RWPE2 (cell line): Measurements from ENCODE around the gene PRDM16.

ENCODE experiments used
- ATAC-seq: fragments of 200-7000 bp; cut with Tn5 transposase; 3 replicates; pipeline ENCODE4 v1.9.1; 2021; ENCODE audit warnings: low read depth
- DNase-seq: peaks from one replicate; pipeline ENCODE4 v3.0.0-alpha.2; 2020; ENCODE audit warnings: low spot score
- H3K27ac ChIP-seq: fragments of 450-650 bp; 2 replicates; pipeline ENCODE4 v1.5.1; 2017; ENCODE audit warnings: mild to moderate bottlenecking; ENCODE audit not compliant: poor library complexity, severe bottlenecking
- H3K27me3 ChIP-seq: fragments of 250-450 bp; sonication (Bioruptor Pico); 2 replicates; pipeline ENCODE4 v1.5.1; 2021; ENCODE audit warnings: mild to moderate bottlenecking, moderate library complexity; ENCODE audit not compliant: insufficient read depth, poor library complexity, severe bottlenecking
- H3K36me3 ChIP-seq: fragments of 250-450 bp; sonication (Bioruptor Pico); 2 replicates; pipeline ENCODE4 v1.5.1; 2020; ENCODE audit warnings: low read depth, mild to moderate bottlenecking, moderate library complexity
- H3K4me1 ChIP-seq: fragments of 250-450 bp; sonication (Bioruptor Pico); 2 replicates; pipeline ENCODE4 v1.5.1; 2021; ENCODE audit warnings: mild to moderate bottlenecking, moderate library complexity; ENCODE audit not compliant: insufficient read depth, poor library complexity, severe bottlenecking
- H3K4me3 ChIP-seq: fragments of 250-450 bp; sonication (Bioruptor Pico); 2 replicates; pipeline ENCODE4 v1.5.1; 2021; ENCODE audit warnings: mild to moderate bottlenecking, moderate library complexity; ENCODE audit not compliant: severe bottlenecking
- H3K9me3 ChIP-seq: fragments of 250-450 bp; sonication (Bioruptor Pico); 2 replicates; pipeline ENCODE4 v1.5.1; 2021; ENCODE audit warnings: mild to moderate bottlenecking, moderate library complexity; ENCODE audit not compliant: severe bottlenecking
- TF ChIP-seq, protein P1 (sequence below): fragments of 450-650 bp; IDR thresholded peaks from one replicate; pipeline ENCODE4 v1.5.1; 2017; ENCODE audit warnings: mild to moderate bottlenecking, moderate library complexity; ENCODE audit not compliant: poor library complexity, severe bottlenecking

Gene PRDM16

DNA sequence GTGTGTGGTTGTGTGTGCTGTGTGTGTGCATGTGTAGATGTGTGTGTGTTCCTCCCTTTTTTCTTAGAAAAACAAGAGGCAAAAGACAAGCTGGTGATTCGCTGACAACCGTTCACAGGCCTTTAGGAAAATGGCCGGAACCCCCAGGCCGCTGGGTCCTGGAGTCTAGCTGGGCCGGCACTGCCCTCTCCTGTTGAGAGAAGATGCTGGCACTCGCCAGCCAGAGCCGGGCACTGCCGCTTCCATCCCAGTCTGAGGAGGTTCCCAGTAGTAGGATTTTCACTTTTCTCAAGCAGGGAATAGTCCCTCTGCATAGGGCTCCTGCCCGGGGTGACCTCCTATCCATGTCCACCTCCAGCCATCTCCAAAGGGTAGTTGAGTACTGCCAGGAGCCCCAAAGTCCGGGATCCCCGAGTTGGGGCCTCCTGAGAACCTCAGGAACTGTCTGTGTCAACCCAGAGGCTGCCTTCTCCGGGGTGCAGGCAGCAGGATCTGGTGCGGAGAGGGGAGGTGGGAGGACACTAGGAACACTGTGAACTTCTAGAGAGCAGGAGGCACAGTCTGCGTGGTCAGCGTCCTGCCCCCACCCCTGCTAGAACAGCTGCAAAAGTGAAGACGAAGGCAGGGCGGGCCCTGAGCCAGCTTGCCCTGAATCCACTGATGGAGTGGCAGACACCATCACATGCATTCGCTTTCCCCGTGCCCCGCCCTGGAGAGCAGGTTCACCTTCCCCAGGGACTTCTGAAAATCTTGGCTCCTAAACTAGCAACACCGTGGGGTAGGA, 341.3 kb downstream of the PRDM16 start:
- Histone ChIP-seq H3K27me3 (no peaks in the 10 kb centered on the region), H3K4me3 (no peak overlapping the region), H3K27ac (no peak overlapping the region), H3K4me1 (no peaks in the 10 kb centered on the region), H3K36me3 (no peaks in the 10 kb centered on the region), H3K9me3 (no peaks in the 10 kb centered on the region)
- TF ChIP-seq, protein P1, sequence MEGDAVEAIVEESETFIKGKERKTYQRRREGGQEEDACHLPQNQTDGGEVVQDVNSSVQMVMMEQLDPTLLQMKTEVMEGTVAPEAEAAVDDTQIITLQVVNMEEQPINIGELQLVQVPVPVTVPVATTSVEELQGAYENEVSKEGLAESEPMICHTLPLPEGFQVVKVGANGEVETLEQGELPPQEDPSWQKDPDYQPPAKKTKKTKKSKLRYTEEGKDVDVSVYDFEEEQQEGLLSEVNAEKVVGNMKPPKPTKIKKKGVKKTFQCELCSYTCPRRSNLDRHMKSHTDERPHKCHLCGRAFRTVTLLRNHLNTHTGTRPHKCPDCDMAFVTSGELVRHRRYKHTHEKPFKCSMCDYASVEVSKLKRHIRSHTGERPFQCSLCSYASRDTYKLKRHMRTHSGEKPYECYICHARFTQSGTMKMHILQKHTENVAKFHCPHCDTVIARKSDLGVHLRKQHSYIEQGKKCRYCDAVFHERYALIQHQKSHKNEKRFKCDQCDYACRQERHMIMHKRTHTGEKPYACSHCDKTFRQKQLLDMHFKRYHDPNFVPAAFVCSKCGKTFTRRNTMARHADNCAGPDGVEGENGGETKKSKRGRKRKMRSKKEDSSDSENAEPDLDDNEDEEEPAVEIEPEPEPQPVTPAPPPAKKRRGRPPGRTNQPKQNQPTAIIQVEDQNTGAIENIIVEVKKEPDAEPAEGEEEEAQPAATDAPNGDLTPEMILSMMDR: peak; percentile 67
- DNase-seq: no peak
- peak; percentile 84 for ATAC-seq

DNA sequence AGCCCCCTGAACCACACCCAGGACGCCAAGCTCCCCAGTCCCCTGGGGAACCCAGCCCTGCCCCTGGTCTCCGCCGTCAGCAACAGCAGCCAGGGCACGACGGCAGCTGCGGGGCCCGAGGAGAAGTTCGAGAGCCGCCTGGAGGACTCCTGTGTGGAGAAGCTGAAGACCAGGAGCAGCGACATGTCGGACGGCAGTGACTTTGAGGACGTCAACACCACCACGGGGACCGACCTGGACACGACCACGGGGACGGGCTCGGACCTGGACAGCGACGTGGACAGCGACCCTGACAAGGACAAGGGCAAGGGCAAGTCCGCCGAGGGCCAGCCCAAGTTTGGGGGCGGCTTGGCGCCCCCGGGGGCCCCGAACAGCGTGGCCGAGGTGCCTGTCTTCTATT, 342.8 kb downstream of the PRDM16 start:
- H3K27ac ChIP-seq: no peak overlapping the region
- H3K27me3 ChIP-seq: no peaks in the 10 kb centered on the region
- DNase-seq (no peak), ATAC-seq (no peak)
- no peaks in the 10 kb centered on the region for H3K9me3 ChIP-seq
- H3K36me3 ChIP-seq: no peaks in the 10 kb centered on the region
- H3K4me3 ChIP-seq: no peak overlapping the region
- TF ChIP-seq, protein P1: no peak
- no peaks in the 10 kb centered on the region for H3K4me1 ChIP-seq

DNA sequence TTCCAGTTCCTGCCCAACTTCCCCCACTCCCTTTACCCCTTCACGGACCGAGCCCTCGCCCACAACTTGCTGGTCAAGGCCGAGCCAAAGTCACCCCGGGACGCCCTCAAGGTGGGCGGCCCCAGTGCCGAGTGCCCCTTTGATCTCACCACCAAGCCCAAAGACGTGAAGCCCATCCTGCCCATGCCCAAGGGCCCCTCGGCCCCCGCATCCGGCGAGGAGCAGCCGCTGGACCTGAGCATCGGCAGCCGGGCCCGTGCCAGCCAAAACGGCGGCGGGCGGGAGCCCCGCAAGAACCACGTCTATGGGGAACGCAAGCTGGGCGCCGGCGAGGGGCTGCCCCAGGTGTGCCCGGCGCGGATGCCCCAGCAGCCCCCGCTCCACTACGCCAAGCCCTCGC, 343.4 kb downstream of the PRDM16 start:
- TF ChIP-seq, protein P1: no peak
- H3K9me3 ChIP-seq: no peaks in the 10 kb centered on the region
- no peaks in the 10 kb centered on the region for H3K27me3 ChIP-seq
- no peaks in the 10 kb centered on the region for H3K36me3 ChIP-seq
- ATAC-seq: no peak
- no peak overlapping the region for H3K4me3 ChIP-seq
- no peak overlapping the region for H3K27ac ChIP-seq
- H3K4me1 ChIP-seq: no peaks in the 10 kb centered on the region
- DNase-seq: no peak

DNA sequence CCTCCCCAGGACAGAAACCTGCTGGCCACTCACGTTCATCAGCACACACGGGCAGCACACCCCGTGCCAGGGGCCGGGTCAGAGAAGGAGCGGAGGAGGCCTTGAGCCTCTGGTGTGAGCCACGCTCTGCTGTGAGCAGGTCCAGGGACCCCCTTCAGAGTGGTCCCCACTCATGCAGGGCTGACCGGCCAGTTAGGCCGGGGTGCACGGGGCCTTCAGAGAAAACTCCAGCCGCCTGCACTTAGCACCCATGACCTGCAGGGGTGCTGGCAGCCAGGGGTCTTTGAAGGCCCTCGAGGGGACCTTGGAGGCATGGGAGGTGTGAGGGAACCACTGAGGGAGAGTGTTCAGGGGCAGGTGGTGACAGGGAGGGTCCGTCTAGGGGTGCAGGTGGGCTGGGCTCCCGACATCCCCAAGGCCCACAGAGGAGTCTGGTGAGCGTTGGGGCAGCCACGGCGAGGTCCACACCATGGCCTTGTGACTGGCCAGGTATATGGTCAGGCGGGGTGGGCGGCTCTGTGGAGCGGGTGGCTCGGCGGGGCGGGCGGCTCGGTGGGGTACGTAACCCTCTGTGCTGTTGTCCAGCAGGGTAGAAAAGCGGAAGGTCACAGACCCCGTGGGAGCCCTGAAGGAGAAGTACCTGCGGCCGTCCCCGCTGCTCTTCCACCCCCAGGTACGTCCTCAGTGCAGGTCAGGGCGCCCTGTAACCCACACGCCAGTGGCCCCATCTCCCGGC, 345.1 kb downstream of the PRDM16 start:
- H3K27me3 ChIP-seq: peaks cover under 1% of the 10 kb centered on the region
- TF ChIP-seq, protein P1: no peak
- no peak overlapping the region for H3K4me3 ChIP-seq
- DNase-seq (no peak), ATAC-seq (no peak)
- H3K4me1 ChIP-seq: no peaks in the 10 kb centered on the region
- H3K9me3 ChIP-seq: no peaks in the 10 kb centered on the region
- no peak overlapping the region for H3K27ac ChIP-seq
- no peaks in the 10 kb centered on the region for H3K36me3 ChIP-seq
